Pancreas (tissue), 10 donors: ENCODE measurements around the gene LY6G5B. TPM values are rescaled to one million over a fixed set of nuclear protein-coding genes. Genes with fewer than 3 reads are reported as not detected.
"Not testable (repeated sequence)": the region's sequence is repeated elsewhere in the genome, so short reads cannot be mapped to it uniquely, and the experiment has no call there.

Experiments
- ATAC-seq, 4 donors: fragments of 200-7000 bp; cut with Tn5 transposase; one replicate each; pipeline versions ENCODE4 v1.8.0 to v1.9.1; 2020; ENCODE audit warnings: mild to moderate bottlenecking in 4 of 4, moderate library complexity in 4 of 4
- DNase-seq, 6 donors: peaks; one replicate each; pipeline ENCODE4 v3.0.0-alpha.2; 2020
- FAIRE-seq: peaks from 2 replicates; lab custom pipeline; 2012; peaks lifted over from hg19 to GRCh38; lab: Jason Lieb, UNC
- H3K27ac ChIP-seq, 4 donors: fragments of 200-600 bp; sonication (generic); 1 replicate in 3 of 4; 2 replicates in 1 of 4; pipeline versions ENCODE4 v1.5.0 to v1.8.0; 2020
- H3K27me3 ChIP-seq, 4 donors: fragments of 200-600 bp; one replicate each; pipeline ENCODE4 v1.8.0; 2021
- H3K36me3 ChIP-seq, 3 donors: fragments of 200-600 bp; sonication (generic) in 1 of 3; one replicate each; pipeline versions ENCODE4 v1.5.0 to v1.8.0; 2020 to 2021
- H3K4me1 ChIP-seq, 3 donors: fragments of 200-600 bp; one replicate each; pipeline ENCODE4 v1.8.0; 2021
- H3K4me3 ChIP-seq, 4 donors: fragments of 200-600 bp; sonication (generic) in 2 of 4; one replicate each; pipeline versions ENCODE4 v1.5.0 to v1.8.0; 2020 to 2021
- H3K9me3 ChIP-seq, 4 donors: fragments of 200-600 bp; one replicate each; pipeline ENCODE4 v1.8.0; 2021
- CTCF ChIP-seq, 4 donors: fragments of 200-600 bp; sonication (generic) in 3 of 4; IDR thresholded peaks; one replicate each; pipeline versions ENCODE4 v1.5.0 to v1.8.0; 2021; ENCODE audit warnings: antibody characterized with exemption in 4 of 4
- WGBS, 2 donors: extraction: QIAGEN DNeasy Blood & Tissue Kit; methylation state at CpG; one replicate each; pipeline ENCODE4 v1.1.7; 2013; 5-methylcytosine and 5-hydroxymethylcytosine counted together
- intact Hi-C, 3 donors: fragments of 100-400 bp; cut with DNase I; formaldehyde crosslinking; loops; one replicate each; pipeline versions ENCODE4 v1.11.1 to v1.14.2; 2022
- polyA plus RNA-seq, 2 donors: library from polyadenylated mRNA; stranded (reverse); fragments of 200-250 nt; gene quantifications; one replicate each; pipeline ENCODE4 v1.2.3, GENCODE V29; 2013
- total RNA-seq, 6 donors: library from RNA; stranded (reverse); fragmentation: NEBNext Ultra II Directional in 4 of 6; extraction: Animal tissue kit (Norgen Biotek cat#: 25700) in 4 of 6; gene quantifications; one replicate each; pipeline versions ENCODE4 v1.2.1 to v1.2.4, GENCODE V29; 2021 to 2023
- donor health status: healthy with polysubstance abuse.
- donor health status: DM: no; HTN: no; CAD: no; lungs with moderate emphysema.
- donor health status: DM: no; HTN: no; CAD: no.
- donor health status: control.
- donor health status: control.
- donor health status: Bipolar disorder and iron deficiency.
- donor health status: DM: yes; HTN: yes; CAD: no.
- donor health status: DM: no; HTN: no; CAD: no.
- donor health status: DM: no; HTN: no; CAD: no.
- donor health status: DM: yes; HTN: yes; CAD: no.

Gene LY6G5B
- total and polyA plus RNA-seq, 8 donors, result 3.0 to 11.4 (median 4.8) TPM

DNA sequence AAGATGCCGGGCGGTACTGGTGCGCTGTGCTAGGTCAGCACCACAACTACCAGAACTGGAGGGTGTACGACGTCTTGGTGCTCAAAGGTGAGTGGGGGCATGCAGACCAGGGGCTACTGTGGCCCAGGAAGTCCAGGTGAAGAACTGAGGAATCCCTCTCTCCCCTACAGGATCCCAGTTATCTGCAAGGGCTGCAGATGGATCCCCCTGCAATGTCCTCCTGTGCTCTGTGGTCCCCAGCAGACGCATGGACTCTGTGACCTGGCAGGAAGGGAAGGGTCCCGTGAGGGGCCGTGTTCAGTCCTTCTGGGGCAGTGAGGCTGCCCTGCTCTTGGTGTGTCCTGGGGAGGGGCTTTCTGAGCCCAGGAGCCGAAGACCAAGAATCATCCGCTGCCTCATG lies 37.9 kb downstream of the LY6G5B start:
- no peak for FAIRE-seq
- Histone ChIP-seq H3K4me1 (peaks cover 0 to 5% (median 0%) of the 10 kb centered on the region in 3 donors), H3K9me3 (no peaks in the 10 kb centered on the region), H3K27ac (no peak overlapping the region), H3K36me3 (no peaks in the 10 kb centered on the region), H3K27me3 (no peaks in the 10 kb centered on the region), H3K4me3 (no peak overlapping the region)
- intact Hi-C loops, result no loop called here
- 70 to 82% methylated on average over 10 of the region's 10 CpGs for WGBS, 2 donors
- no peak for ATAC-seq
- TF ChIP-seq CTCF (IDR thresholded peaks at IDR 0.05), result no peak
- no peak for DNase-seq

DNA sequence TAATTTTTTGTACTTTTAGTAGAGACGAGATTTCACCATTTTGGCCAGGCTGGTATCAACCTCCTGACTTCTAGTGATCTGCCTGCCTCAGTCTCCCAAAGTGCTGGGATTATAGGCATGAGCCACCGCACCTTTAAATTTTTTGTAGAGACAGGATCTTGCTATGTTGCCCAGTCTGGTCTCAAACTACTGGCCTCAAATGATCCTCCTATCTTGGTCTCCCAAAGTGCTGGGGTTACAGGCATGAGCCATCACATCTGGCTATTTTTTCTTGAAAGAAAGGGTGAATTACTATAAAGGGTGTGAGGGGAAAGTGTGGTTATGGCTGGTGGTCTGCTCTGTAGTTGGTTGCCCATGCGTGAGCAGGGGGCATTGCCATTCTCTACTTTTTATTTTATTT lies 38.4 kb downstream of the LY6G5B start:
- FAIRE-seq (no peak), ATAC-seq (no peak), DNase-seq (no peak)
- intact Hi-C loops, result no loop called here
- H3K4me3 ChIP-seq, result no peak overlapping the region
- H3K27me3 ChIP-seq, result no peaks in the 10 kb centered on the region
- no peak for TF ChIP-seq CTCF (IDR thresholded peaks at IDR 0.05)
- H3K27ac ChIP-seq, result no peak overlapping the region
- no peaks in the 10 kb centered on the region for H3K9me3 ChIP-seq
- H3K36me3 ChIP-seq, result no peaks in the 10 kb centered on the region
- peaks cover 0 to 5% (median 0%) of the 10 kb centered on the region in 3 donors for H3K4me1 ChIP-seq
- WGBS, 2 donors, result 87 to 89% methylated on average over 3 of the region's 3 CpGs

DNA sequence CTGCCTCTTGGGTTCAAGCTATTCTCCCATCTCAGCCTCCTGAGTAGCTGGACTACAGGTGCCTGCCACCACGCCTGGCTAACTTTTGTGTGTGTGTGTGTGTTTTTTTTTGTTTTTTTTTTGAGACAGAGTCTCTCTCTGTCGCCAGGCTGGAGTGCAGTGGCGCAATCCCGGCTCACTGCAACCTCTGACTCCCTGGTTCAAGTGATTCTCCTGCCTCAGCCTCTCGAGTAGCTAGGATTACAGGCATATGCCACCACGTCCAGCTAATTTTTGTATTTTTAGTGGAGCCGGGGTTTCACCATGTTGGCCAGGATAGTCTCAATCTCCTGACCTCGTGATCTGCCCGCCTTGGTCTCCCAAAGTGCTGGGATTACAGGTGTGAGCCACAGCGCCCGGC lies 39.4 kb downstream of the LY6G5B start:
- WGBS, 2 donors, result 78 to 91% methylated on average over 11 of the region's 11 CpGs
- H3K4me3 ChIP-seq, FAIRE-seq, DNase-seq, intact Hi-C loops, H3K36me3 ChIP-seq, H3K27ac ChIP-seq, ATAC-seq, H3K9me3 ChIP-seq, H3K27me3 ChIP-seq, H3K4me1 ChIP-seq: not testable (repeated sequence)

DNA sequence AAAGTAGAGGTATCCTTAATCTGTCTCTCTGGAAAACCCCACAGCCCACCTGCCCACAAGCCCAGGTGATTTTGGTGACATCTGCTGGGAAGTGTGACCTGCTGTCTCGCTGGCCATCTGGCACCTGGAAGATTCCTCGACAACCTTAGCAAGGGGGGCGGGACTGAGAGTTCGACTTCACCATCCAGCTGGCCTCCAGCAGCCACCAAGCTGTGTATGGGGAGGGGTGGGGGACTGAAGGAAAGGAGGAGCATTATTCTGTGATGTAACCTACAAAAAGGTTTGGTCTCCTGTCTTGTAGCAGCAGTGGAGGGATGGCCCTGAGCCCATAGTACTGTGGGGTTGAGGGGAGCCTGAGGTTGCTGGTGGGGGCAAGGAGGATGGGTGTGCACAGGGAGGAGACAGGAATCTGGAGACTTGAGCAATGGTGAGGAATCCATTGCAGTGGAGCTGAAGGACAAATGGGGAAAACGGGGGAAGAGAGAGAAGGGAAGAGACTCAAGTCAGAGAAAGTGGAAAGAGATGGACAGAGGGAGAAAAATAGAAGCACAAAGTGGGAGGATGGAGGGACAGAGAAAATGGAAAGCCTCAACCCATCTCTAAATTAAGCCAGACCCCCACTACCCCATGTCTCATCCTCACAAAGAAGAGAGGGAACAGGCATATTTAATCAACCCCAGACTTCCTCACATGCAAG lies 40.9 kb downstream of the LY6G5B start:
- H3K27me3 ChIP-seq, result no peaks in the 10 kb centered on the region
- ATAC-seq, result no peak
- FAIRE-seq, result no peak
- H3K9me3 ChIP-seq, result no peaks in the 10 kb centered on the region
- intact Hi-C loops, result no loop called here
- 37 to 40% methylated on average over 5 of the region's 5 CpGs for WGBS, 2 donors
- no peak overlapping the region for H3K4me3 ChIP-seq
- H3K4me1 ChIP-seq, result no peaks in the 10 kb centered on the region
- DNase-seq, result no peak
- no peak overlapping the region for H3K27ac ChIP-seq
- TF ChIP-seq CTCF (IDR thresholded peaks at IDR 0.05), result no peak
- no peaks in the 10 kb centered on the region for H3K36me3 ChIP-seq

DNA sequence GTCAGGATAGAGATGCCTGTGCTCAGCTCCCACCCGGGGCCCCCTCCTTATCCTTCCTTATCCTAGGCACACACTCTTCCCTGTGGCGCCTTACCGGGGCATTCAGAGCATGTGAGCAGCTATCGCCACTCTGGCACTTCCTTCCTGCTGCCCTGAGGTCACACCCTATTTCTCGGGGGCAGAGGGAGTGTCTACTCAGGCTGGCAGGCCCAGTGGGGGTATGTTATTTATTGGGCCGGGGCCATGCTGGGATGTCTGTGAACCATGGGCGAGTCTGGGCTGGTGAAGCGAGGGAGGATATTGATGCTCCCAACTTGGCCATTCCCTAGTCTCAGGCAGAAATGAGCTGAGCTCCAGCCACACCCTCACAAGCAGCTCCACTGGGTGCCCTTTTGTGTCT lies 41.5 kb downstream of the LY6G5B start:
- Histone ChIP-seq H3K27ac (no peak overlapping the region), H3K4me1 (no peaks in the 10 kb centered on the region), H3K9me3 (no peaks in the 10 kb centered on the region), H3K36me3 (no peaks in the 10 kb centered on the region), H3K27me3 (no peaks in the 10 kb centered on the region), H3K4me3 (no peak overlapping the region)
- no peak for DNase-seq
- no peak for FAIRE-seq
- TF ChIP-seq CTCF (IDR thresholded peaks at IDR 0.05), result no peak
- 56 to 59% methylated on average over 8 of the region's 8 CpGs for WGBS, 2 donors
- intact Hi-C loops, result no loop called here
- peak in 2 of 4 donors; percentile 32 to 34 for ATAC-seq
